ENCODE measurements around the gene ATP13A2.

GRCh38 chr1:16988210-16988609, 23.5 kb downstream of the ATP13A2 start:
- TF ChIP-seq CTCF (IDR thresholded peaks at IDR 0.05) = no peak
- TF ChIP-seq POLR2A (IDR thresholded peaks at IDR 0.05) = no peak
